Dendritic cell treated with granulocyte-macrophage colony-stimulating factor and Interleukin-4, amounts not matched to agents 40 ng/mL and 50 ng/mL, for 4 days (primary cell): ENCODE data around the gene GPR180.

ENCODE experiments used
- H3K27ac Mint-ChIP-seq: one replicate; pipeline ENCODE4 v1.8.0; 2022; ENCODE audit warnings: mild to moderate bottlenecking, mixed read lengths
- H3K27me3 Mint-ChIP-seq: one replicate; pipeline ENCODE4 v1.8.0; 2022; ENCODE audit warnings: mild to moderate bottlenecking, mixed read lengths
- H3K36me3 Mint-ChIP-seq: one replicate; pipeline ENCODE4 v1.8.0; 2022; ENCODE audit warnings: low read depth, mixed read lengths
- H3K4me1 Mint-ChIP-seq: one replicate; pipeline ENCODE4 v1.8.0; 2022; ENCODE audit warnings: low read depth, mixed read lengths
- H3K4me3 Mint-ChIP-seq: one replicate; pipeline ENCODE4 v1.8.0; 2022; ENCODE audit warnings: mild to moderate bottlenecking, moderate library complexity, mixed read lengths
- H3K9me3 Mint-ChIP-seq: one replicate; pipeline ENCODE4 v1.8.0; 2022; ENCODE audit warnings: mixed read lengths
- intact Hi-C: fragments of 100-400 bp; cut with micrococcal nuclease; formaldehyde crosslinking; loops from one replicate; pipeline ENCODE4 v1.15.0; 2022

Gene GPR180

GRCh38 chr13:94672400-94672799, 70.7 kb downstream of the GPR180 start:
- intact Hi-C loops = loop anchor here (5.0 to 10.0 kb wide), 3 partner anchors 482 to 805 kb away; no protein-coding TSS in a partner anchor
- H3K4me3 Mint-ChIP-seq = no peak overlapping the region
- H3K4me1 Mint-ChIP-seq = no peaks in the 10 kb centered on the region
- H3K9me3 Mint-ChIP-seq = no peaks in the 10 kb centered on the region
- H3K36me3 Mint-ChIP-seq = no peaks in the 10 kb centered on the region
- peaks cover 12% of the 10 kb centered on the region for H3K27me3 Mint-ChIP-seq
- H3K27ac Mint-ChIP-seq = no peak overlapping the region

- Mint-ChIP-seq H3K27ac (no peak overlapping the region), H3K36me3 (no peaks in the 10 kb centered on the region), H3K4me3 (no peak overlapping the region), H3K4me1 (no peaks in the 10 kb centered on the region), H3K9me3 (no peaks in the 10 kb centered on the region), H3K27me3 (peaks cover 16% of the 10 kb centered on the region)
- intact Hi-C loops = loop anchor here (5.0 to 10.0 kb wide), 3 partner anchors 481 to 803 kb away; no protein-coding TSS in a partner anchor
Observed at GRCh38 chr13:94673851-94674250, 72.2 kb downstream of the GPR180 start.

GRCh38 chr13:94674609-94675348, 73.1 kb downstream of the GPR180 start:
- Mint-ChIP-seq H3K27ac (no peak overlapping the region), H3K9me3 (no peaks in the 10 kb centered on the region), H3K4me3 (no peak overlapping the region)

GRCh38 chr13:94677799-94678198, 76.1 kb downstream of the GPR180 start:
- Mint-ChIP-seq H3K4me3 (no peak overlapping the region), H3K4me1 (no peaks in the 10 kb centered on the region), H3K36me3 (no peaks in the 10 kb centered on the region), H3K9me3 (no peaks in the 10 kb centered on the region), H3K27me3 (peaks cover 18% of the 10 kb centered on the region), H3K27ac (no peak overlapping the region)
- intact Hi-C loops = loop anchor here (10.0 kb wide), 2 partner anchors 477 to 507 kb away; no protein-coding TSS in a partner anchor

More at GRCh38 chr13:94674609-94675348, 73.1 kb downstream of the GPR180 start:
- intact Hi-C loops = loop anchor here (1.0 to 10.0 kb wide), 4 partner anchors 480 to 803 kb away; no protein-coding TSS in a partner anchor
- Mint-ChIP-seq H3K36me3 (no peaks in the 10 kb centered on the region), H3K27me3 (peaks cover 17% of the 10 kb centered on the region), H3K4me1 (no peaks in the 10 kb centered on the region)

GRCh38 chr13:94678845-94679244, 77.2 kb downstream of the GPR180 start:
- Mint-ChIP-seq H3K4me3 (no peak overlapping the region), H3K27me3 (peaks cover 26% of the 10 kb centered on the region), H3K36me3 (no peaks in the 10 kb centered on the region), H3K27ac (no peak overlapping the region), H3K4me1 (no peaks in the 10 kb centered on the region), H3K9me3 (no peaks in the 10 kb centered on the region)
- intact Hi-C loops = loop anchor here (10.0 kb wide), 2 partner anchors 476 to 506 kb away; no protein-coding TSS in a partner anchor

- intact Hi-C loops = loop anchor here (10.0 kb wide), 2 partner anchors 475 to 505 kb away; no protein-coding TSS in a partner anchor
- Mint-ChIP-seq H3K36me3 (no peaks in the 10 kb centered on the region), H3K4me3 (no peak overlapping the region), H3K9me3 (no peaks in the 10 kb centered on the region), H3K27ac (no peak overlapping the region), H3K27me3 (peaks cover 26% of the 10 kb centered on the region), H3K4me1 (no peaks in the 10 kb centered on the region)
Observed at GRCh38 chr13:94679614-94680013, 78.0 kb downstream of the GPR180 start.

GRCh38 chr13:94682229-94682628, 80.6 kb downstream of the GPR180 start:
- Mint-ChIP-seq H3K4me1 (no peaks in the 10 kb centered on the region), H3K27ac (no peak overlapping the region), H3K4me3 (no peak overlapping the region), H3K9me3 (no peaks in the 10 kb centered on the region), H3K36me3 (no peaks in the 10 kb centered on the region), H3K27me3 (peaks cover 19% of the 10 kb centered on the region)
- intact Hi-C loops = no loop called here

GRCh38 chr13:94683409-94683808, 81.8 kb downstream of the GPR180 start:
- no peak overlapping the region for H3K4me3 Mint-ChIP-seq
- H3K27me3 Mint-ChIP-seq = peaks cover 13% of the 10 kb centered on the region
- H3K36me3 Mint-ChIP-seq = no peaks in the 10 kb centered on the region
- H3K27ac Mint-ChIP-seq = no peak overlapping the region
- intact Hi-C loops = no loop called here
- H3K9me3 Mint-ChIP-seq = no peaks in the 10 kb centered on the region
- H3K4me1 Mint-ChIP-seq = no peaks in the 10 kb centered on the region
